COR-L47 (cell line): ENCODE data around the gene PTTG2.
"Not testable (repeated sequence)": the region's sequence is repeated elsewhere in the genome, so short reads cannot be mapped to it uniquely, and the experiment has no call there.

Source experiments
- DNase-seq: peaks from one replicate; lab custom pipeline; 2025; lab: John Stamatoyannopoulos, UW

The PTTG2 gene

GRCh38 chr4:37958932-37959331, 1.3 kb upstream of the PTTG2 start:
- no peak for DNase-seq

DNA sequence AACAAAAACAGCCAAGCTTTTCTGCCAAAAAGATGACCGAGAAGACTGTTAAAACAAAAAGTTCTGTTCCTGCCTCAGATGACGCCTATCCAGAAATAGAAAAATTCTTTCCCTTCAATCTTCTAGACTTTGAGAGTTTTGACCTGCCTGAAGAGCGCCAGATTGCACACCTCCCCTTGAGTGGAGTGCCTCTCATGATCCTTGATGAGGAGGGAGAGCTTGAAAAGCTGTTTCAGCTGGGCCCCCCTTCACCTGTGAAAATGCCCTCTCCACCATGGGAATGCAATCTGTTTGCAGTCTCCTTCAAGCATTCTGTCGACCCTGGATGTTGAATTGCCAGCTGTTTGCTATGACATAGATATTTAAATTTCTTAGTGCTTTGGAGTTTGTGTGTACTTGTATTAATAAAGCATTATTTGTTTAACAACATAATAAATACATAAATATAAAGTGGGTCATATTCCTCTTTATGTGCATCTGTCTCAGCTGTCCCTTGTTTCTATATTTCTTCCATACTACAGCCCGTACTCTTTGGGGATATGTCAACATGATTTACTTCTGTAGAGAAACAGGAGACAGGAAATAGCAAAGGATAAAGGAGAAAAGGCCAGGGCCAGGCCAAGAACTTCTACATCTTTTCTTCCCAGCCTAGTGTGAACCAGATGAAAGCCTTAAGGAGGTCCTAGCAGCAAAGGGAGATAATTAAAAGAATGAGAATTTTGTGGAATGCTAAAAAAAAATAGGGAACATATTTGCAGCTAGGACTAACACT, 667 bp downstream of the PTTG2 start:
- no peak for DNase-seq

DNA sequence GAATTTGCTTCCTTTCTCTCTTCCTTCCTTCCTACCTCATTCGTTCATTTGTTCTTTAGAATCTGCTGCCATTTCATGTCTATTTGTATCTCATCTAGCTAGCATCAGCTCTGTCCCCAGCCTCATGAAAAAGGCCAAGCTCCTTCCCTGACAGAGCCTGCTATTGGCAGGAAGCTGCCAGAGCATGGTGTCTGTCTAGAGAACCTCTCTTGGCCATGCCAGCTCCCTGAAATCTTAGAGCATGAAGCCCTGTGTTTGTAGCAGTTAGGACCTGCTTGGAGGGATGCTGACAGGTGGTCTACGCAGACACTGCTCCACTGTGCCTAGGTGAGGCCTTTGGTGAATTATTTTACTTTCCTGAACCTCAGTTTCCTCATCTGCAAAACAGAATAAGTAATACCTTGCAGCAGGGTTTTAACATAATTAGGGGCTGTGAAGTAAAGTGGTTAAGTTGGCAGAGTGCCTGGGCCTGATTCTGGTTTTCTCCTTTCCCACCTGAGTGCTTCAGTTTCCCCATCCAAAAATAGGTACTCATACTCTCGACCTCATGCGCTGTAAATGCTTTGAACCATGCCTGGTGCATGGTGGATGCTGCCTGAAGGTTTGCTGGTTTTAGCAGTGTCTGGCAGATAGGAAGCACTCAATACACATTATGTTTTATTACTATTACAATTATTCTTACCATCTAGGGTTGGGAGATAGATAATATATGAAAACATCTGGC, 4.7 kb downstream of the PTTG2 start:
- DNase-seq: no peak

DNA sequence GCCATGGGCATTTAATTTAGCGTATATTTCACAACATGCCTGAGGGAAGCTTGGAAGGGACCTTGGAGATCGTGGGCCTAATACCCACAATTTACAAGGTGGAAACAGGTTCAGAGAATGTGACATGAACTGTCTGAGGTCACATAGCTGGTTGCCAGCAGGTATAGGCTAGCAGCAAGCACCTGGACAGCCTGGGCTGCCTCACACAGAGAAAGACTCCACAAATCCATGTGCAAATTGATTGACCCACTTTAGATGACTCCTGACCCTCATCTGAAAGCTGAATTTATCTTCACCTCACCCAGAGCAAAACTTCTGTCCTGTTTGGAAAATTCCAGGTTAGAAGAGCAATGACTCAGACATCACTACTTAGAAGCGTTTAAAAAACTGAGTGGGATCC, 5.8 kb downstream of the PTTG2 start:
- no peak for DNase-seq

DNA sequence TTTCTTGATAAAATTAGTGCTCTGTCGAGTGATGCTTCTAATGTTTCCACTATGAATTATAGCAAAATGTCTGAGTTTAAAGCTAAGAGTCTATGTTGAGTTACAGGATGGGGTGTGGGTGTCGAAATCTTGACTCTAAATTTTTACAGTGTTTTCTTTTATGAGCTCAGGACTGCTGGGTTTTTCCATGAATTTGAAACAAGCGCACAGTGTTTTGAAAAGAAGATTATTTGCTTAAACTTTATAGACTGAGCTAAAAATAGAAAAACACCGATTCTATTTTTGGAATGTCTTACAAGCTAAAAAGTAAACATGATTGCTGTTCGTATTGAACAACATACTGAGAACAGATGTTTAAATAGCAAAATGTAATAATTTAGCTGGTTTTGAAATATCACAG, 7.5 kb downstream of the PTTG2 start:
- no peak for DNase-seq

DNA sequence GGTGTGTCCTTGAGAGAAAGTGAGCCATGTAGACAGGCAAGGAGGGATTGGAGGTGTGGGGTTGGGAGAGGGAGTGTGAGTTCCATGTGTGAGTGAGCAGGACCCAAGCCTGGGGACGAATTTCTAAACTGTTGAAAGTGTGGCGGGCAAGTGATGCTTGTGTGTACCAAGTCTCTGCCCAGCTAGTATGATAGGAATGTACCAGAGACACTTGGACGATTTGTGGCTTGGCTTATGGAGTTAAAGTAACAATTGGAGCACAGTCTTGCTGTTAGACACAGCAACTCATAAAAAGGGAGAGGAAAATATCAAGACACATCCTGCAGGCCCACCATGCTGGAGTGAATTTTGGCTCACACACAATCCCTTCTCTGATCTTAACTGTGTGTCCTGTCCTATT, 8.5 kb downstream of the PTTG2 start:
- no peak for DNase-seq

GRCh38 chr4:37970702-37971101, 10.5 kb downstream of the PTTG2 start:
- no peak for DNase-seq

- DNase-seq: no peak
Observed at GRCh38 chr4:37971202-37971601, 11.0 kb downstream of the PTTG2 start.

DNA sequence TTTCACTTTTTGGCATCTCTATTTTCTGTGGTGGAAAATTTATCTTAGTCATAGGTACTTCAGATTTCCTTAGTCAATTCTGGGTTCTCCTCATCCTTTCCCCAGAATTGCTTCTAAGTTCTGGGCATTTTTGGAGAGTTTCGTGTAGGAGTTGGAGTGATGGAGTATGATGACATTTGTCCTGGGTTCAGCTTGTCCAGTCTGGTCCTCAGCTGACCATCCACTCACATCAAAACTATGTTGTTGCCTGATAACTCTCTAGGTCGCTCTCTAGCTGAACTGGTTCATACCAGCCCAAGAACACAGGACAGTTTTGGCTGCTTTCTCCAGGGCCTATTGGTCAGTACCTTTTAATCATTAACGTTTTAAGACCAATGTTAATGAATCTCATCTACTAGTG, 13.2 kb downstream of the PTTG2 start:
- DNase-seq: no peak

- DNase-seq: not testable (repeated sequence)
Observed at GRCh38 chr4:37975321-37975822, 15.2 kb downstream of the PTTG2 start.

DNA sequence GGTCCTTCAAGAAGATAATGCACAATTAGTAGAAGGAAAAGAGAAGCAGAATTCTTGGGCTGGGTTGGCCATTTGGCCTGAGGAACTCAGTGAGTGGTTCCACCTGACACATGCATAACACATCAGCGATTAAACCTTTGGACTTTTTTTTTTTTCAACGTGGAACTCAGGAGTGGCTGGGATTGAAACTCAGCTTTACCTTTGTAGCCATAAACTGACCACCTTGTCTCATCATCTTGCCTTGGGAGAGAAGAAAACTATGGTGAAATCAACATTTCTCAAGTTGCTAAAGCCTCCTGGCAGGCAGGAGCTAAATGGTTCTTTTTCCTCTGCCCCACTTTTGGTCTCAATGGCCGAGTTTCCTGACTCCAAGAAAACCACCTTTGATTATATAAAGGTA, 16.3 kb downstream of the PTTG2 start:
- no peak for DNase-seq

GRCh38 chr4:37976991-37977470, 16.8 kb downstream of the PTTG2 start:
- DNase-seq: peak; percentile 37

GRCh38 chr4:37977471-37978247, 17.5 kb downstream of the PTTG2 start:
- peak; percentile 59 for DNase-seq

- DNase-seq: no peak
Observed at GRCh38 chr4:37978248-37978924, 18.2 kb downstream of the PTTG2 start.

DNA sequence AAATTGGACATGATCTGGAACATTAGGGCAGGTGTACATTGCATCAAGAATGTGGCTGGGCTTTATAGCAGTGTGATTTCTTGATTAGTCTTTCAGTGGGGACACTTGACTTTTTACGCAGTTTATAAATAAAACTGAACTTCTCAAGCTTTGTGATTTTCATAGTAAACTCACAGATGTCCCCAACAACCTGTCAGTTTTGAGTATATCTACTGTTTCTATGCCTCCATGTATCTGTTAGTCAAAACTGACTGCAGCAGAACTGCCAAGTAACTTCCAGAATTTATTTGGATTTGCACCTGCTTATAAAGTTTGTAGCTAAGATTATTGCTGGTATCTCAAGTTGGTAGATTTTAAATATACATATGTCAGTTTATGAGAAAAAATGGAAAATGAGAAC, 20.0 kb downstream of the PTTG2 start:
- DNase-seq: no peak

DNA sequence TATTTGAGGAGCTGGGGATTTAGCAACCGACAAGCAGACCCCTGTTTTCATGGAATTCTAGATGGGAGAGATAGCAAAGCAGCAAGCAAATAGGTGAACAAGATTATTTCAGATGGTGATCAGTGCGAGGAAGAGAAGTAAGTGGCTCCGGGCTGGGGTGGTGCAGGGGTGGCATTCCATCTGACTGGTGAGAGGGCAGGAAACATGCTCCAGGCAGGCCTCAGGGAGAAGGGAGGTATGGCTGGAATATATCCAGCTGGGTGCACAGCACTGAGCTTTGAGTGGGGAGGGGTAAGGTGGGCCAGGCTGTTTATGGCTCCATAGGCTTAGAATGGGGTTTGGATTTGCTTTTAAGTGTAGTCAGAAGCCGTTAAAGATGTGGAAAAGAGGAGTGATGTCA, 21.2 kb downstream of the PTTG2 start:
- no peak for DNase-seq

GRCh38 chr4:37981844-37982720, 21.9 kb downstream of the PTTG2 start:
- DNase-seq: peak; percentile 50

DNA sequence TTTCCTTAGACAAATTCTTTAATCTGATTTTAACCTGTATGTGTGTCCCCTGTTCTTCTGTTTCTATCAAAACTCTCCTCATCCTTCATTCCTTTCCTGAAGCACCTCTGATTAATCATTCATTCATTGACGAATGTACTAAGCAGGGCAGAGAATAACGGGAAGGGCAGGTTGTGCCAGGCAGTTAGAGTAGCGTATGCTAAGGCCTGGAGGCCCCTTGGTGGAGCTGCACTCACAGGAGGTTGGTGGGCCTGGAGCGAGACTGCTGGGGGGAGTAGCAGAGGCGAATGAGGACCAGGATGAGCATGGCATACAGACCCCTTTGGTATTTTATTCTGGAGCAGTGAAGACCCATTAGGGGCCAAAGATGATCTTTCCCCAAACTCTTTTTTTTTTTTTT, 22.5 kb downstream of the PTTG2 start:
- no peak for DNase-seq

GRCh38 chr4:37983951-37984350, 23.8 kb downstream of the PTTG2 start:
- no peak for DNase-seq

DNA sequence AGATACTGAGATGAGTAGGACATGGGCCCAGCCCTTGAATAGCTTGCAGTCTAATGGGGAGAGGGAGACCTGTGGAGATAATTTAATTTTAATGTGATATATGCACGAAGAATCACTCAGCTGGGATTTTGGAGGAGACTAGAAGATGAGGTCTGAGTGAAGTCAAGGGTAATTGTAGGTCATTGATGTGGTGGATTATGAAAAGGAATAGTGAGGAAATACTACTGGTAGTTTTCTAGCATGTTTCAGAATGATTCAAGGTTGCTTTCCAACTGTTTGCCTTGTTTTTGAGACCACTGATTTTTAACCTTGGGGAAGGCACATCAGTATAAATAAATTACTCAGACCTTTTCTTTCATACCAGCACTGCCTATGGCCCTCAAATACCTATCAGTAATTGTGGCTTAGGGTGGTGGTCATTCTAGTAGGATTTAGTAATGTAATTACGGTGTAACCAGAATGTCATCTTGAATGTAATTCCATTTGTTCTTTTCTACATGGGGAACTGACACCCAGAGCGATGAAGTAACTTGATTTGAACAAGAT, 25.6 kb downstream of the PTTG2 start:
- DNase-seq: no peak

DNA sequence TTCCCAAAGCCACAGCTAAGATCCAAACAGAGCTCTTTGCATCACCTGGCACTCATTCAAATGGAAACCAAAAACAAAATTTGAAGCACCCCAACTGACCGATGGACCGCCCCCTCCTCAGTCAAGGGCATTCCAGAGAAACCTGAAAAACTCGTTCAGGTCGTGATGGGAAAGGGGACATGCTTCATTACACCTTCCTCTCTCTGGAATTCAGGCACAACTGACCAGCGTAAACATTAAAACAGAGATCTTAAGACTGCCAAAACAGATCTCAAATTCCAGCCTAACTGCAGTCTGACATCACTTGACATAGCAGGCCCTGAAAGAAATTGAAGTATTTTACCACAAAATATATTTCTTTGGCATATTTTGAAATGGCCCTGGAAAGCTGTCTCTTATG, 28.5 kb downstream of the PTTG2 start:
- DNase-seq: no peak
